GM23248 (cell line): Measurements from ENCODE around the gene PSMB11. TPM values are rescaled to one million over a fixed set of nuclear protein-coding genes. Genes with fewer than 3 reads are reported as not detected.

ENCODE experiments used
- DNase-seq: peaks from one replicate; pipeline ENCODE4 v3.0.0-alpha.2; 2015
- H2AFZ ChIP-seq: fragments of 200-600 bp; sonication (generic); 2 replicates; pipeline ENCODE4 v1.6.1; 2016; ENCODE audit warnings: antibody characterized with exemption
- H3F3A ChIP-seq: fragments of 200-600 bp; sonication (generic); 2 replicates; pipeline ENCODE4 v1.6.1; 2016; ENCODE audit warnings: mild to moderate bottlenecking, antibody characterized with exemption, mixed run types; ENCODE audit not compliant: insufficient read depth
- H3K27ac ChIP-seq: fragments of 200-600 bp; sonication (generic); 2 replicates; pipeline ENCODE4 v1.5.1; 2016; ENCODE audit warnings: mild to moderate bottlenecking
- H3K27me3 ChIP-seq: fragments of 200-600 bp; sonication (generic); replicated peaks from 2 replicates; pipeline ENCODE4 v1.6.1; 2016; ENCODE audit warnings: mild to moderate bottlenecking; ENCODE audit not compliant: insufficient read depth
- H3K36me3 ChIP-seq: fragments of 200-600 bp; sonication (generic); 2 replicates; pipeline ENCODE4 v1.6.1; 2016; ENCODE audit warnings: low read depth, mild to moderate bottlenecking
- H3K4me1 ChIP-seq: fragments of 200-600 bp; sonication (generic); 2 replicates; pipeline ENCODE4 v1.6.1; 2016; ENCODE audit warnings: mild to moderate bottlenecking; ENCODE audit not compliant: insufficient read depth
- H3K4me2 ChIP-seq: fragments of 200-600 bp; sonication (generic); one replicate; pipeline ENCODE4 v1.6.1; 2016; ENCODE audit warnings: mild to moderate bottlenecking; ENCODE audit not compliant: unreplicated experiment
- H3K4me3 ChIP-seq: fragments of 200-600 bp; sonication (generic); 2 replicates; pipeline ENCODE4 v1.5.1; 2016; ENCODE audit warnings: mild to moderate bottlenecking
- H3K79me2 ChIP-seq: fragments of 200-600 bp; sonication (generic); 2 replicates; pipeline ENCODE4 v1.6.1; 2016; ENCODE audit warnings: mild to moderate bottlenecking; ENCODE audit not compliant: insufficient read depth
- H3K9ac ChIP-seq: fragments of 200-600 bp; sonication (generic); 2 replicates; pipeline ENCODE4 v1.6.1; 2016; ENCODE audit warnings: mild to moderate bottlenecking
- H3K9me2 ChIP-seq: fragments of 200-600 bp; sonication (generic); 2 replicates; pipeline ENCODE4 v1.6.1; 2016; ENCODE audit warnings: mixed run types, mild to moderate bottlenecking, moderate library complexity; ENCODE audit not compliant: insufficient read depth
- H3K9me3 ChIP-seq: fragments of 200-600 bp; sonication (generic); one replicate; pipeline ENCODE4 v1.6.1; 2017; ENCODE audit warnings: low read depth
- H4K20me1 ChIP-seq: fragments of 200-600 bp; sonication (generic); 2 replicates; pipeline ENCODE4 v1.6.0; 2016; ENCODE audit not compliant: insufficient read depth
- EZH2 ChIP-seq: fragments of 200-600 bp; sonication (generic); IDR thresholded peaks from 2 replicates; pipeline ENCODE4 v1.6.1; 2018; ENCODE audit warnings: antibody characterized with exemption, mild to moderate bottlenecking; ENCODE audit not compliant: insufficient read depth, poor library complexity, severe bottlenecking
- EZH2phosphoT487 ChIP-seq: fragments of 200-600 bp; sonication (generic); IDR thresholded peaks from 2 replicates; pipeline ENCODE4 v1.6.1; 2018; ENCODE audit warnings: antibody characterized with exemption, moderate library complexity, mild to moderate bottlenecking, low read depth; ENCODE audit not compliant: insufficient read depth
- WGBS, 2 experiments: methylation state at CpG; one replicate each; pipeline ENCODE4 v1.1.6; 2015 to 2017; ENCODE audit warnings: low lambda C conversion rate in 2 of 2, low coverage in 1 of 2; ENCODE audit errors: missing lambda C conversion rate in 2 of 2; 5-methylcytosine and 5-hydroxymethylcytosine counted together
- in situ Hi-C: fragments of 300-500 bp; cut with MboI; formaldehyde crosslinking; loops from 2 replicates; pipeline ENCODE4 v1.15.0; 2020
- polyA plus RNA-seq: library from polyadenylated mRNA; unstranded; fragments of >200 nt; fragmentation: Nextera tagmentation; extraction: Ambion mirVana; gene quantifications from 2 replicates; pipeline ENCODE4 v1.2.1, GENCODE V29; 2016
- total RNA-seq: library from RNA; depleted of rRNA; stranded (reverse); fragments of >200 nt; shearing (Covaris generic); gene quantifications from 2 replicates; pipeline ENCODE4 v1.2.3, GENCODE V29; 2014

Gene PSMB11
- total and polyA plus RNA-seq, 2 experiments from 2014 or later: not detected

DNA sequence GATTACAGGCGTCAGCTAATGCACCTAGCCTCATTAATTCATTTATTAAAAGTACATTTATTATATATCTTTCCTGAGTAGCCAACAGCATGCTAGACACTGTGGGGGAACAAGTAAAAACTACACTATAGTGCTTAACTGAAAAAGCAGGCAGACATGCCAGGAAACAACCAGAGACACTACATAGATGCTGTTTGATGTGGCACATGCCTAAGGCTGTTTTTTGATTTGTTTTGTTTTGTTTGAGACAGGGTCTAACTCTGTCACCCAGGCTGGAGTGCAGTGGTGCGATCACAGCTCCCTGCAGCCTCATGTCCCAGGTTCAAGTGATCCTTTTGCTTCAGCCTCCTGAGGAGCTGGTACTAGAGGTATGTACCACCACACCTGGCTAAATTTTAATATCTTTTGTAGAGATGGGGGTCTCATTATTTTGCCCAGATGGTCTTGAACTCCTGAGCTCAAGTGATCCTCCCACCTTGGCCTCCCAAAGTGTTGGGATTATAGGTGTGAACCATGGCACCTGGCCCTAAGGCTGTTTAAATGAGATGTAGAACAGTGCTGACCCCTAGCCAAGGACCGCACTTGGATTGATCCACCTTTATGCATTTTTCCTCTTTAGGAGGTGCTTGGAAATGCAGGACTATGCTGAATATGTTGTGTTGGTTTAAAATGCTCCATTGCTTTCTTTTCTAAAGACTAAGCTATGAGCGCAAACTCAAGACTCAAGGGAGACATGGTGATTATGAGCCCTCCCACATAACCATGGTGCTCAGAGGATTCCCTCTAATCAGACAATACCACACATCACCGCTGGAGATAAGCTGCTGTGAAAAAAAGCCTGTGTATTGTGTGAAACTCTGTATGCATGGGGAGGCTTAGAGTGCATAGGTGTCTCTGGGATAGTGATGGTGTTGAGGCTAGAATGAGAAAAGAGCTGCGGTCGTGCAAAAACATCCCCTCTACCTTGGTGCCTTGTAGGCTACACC is 21.6 kb upstream of the PSMB11 start:
- Histone ChIP-seq H3K4me3 (no peak overlapping the region), H2AFZ (no peak overlapping the region), H3K4me2 (no peak overlapping the region), H3K36me3 (peaks cover 3% of the 10 kb centered on the region; the same call in 1 of the 2 replicates), H3K9ac (no peak overlapping the region), H3F3A (peaks cover 31% of the 10 kb centered on the region), H3K79me2 (no peaks in the 10 kb centered on the region), H4K20me1 (no peaks in the 10 kb centered on the region), H3K9me3 (no peaks in the 10 kb centered on the region), H3K4me1 (no peaks in the 10 kb centered on the region), H3K27me3 (no peaks in the 10 kb centered on the region), H3K9me2 (no peaks in the 10 kb centered on the region), H3K27ac (no peak overlapping the region)
- 95 to 99% methylated on average over 7 of the region's 7 CpGs for WGBS, 2 experiments
- in situ Hi-C loops: no loop called here
- no peak for TF ChIP-seq EZH2phosphoT487
- no peak for TF ChIP-seq EZH2
- DNase-seq: no peak

DNA sequence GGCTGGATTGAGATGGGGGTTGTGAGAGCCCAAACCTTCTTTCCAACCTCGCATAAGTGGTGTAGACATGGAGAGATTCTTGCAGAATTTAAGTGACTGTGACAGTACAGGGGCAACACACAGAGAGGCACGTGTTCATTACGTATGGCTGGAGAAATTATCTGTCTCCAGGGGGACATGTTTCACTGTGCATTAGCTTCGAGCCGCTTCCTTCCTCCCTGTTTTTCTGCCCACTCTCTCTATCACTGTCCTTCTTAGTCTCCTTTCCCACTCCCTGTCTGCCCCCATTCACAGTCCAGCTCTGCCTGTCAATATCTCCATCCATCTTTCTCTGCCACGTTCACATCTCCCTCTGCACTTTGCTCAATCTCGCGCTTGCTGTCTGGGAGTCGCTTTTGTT is 20.6 kb upstream of the PSMB11 start:
- Histone ChIP-seq H3K9me3 (no peaks in the 10 kb centered on the region), H3K4me1 (no peaks in the 10 kb centered on the region), H4K20me1 (no peaks in the 10 kb centered on the region), H3F3A (peaks cover 38% of the 10 kb centered on the region), H3K27me3 (no peaks in the 10 kb centered on the region), H3K4me2 (no peak overlapping the region), H2AFZ (no peak overlapping the region), H3K4me3 (no peak overlapping the region), H3K27ac (no peak overlapping the region), H3K79me2 (no peaks in the 10 kb centered on the region), H3K9ac (no peak overlapping the region), H3K9me2 (no peaks in the 10 kb centered on the region), H3K36me3 (peaks cover 13% of the 10 kb centered on the region; the same call in 1 of the 2 replicates)
- no peak for DNase-seq
- in situ Hi-C loops: no loop called here
- 57 to 64% methylated on average over 8 to 9 of the region's 9 CpGs for WGBS, 2 experiments
- TF ChIP-seq EZH2phosphoT487 (no peak), EZH2 (no peak)

DNA sequence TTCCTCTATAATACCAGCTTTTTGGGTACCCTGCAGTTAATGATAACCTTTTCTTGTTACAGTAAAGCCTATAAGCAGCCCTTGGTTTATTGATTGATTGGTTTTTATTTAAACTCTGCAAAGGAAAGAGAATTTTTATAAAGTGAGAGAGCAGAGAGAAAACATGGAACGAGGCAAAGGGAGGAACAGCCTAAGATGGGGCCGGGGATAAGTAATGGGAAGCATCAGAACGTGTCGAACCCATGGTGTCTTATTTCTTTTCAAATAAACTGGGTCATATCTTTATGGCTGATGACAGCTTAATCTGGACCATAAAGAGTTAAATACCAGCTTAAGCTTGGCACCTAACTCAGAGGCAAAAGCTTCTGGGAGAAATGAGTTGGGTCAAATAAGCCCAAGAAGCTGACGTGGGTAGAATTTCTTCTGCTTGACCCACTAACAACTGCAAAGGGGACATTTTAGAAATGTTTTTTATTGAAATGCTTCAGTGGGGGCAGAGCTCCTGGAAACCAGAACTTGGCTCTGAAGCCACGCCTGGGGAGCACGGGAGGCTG is 20.0 kb upstream of the PSMB11 start:
- Histone ChIP-seq H3K9me3 (no peaks in the 10 kb centered on the region), H4K20me1 (no peaks in the 10 kb centered on the region), H3K36me3 (peaks cover 13% of the 10 kb centered on the region; the same call in 1 of the 2 replicates), H3K4me1 (no peaks in the 10 kb centered on the region), H2AFZ (no peak overlapping the region), H3K9me2 (no peaks in the 10 kb centered on the region), H3K4me3 (no peak overlapping the region), H3K27ac (no peak overlapping the region), H3K79me2 (no peaks in the 10 kb centered on the region), H3K27me3 (no peaks in the 10 kb centered on the region), H3F3A (peaks cover 38% of the 10 kb centered on the region), H3K4me2 (no peak overlapping the region), H3K9ac (no peak overlapping the region)
- in situ Hi-C loops: no loop called here
- TF ChIP-seq EZH2phosphoT487 (no peak), EZH2 (no peak)
- WGBS, 2 experiments: 41 to 42% methylated on average over 7 of the region's 7 CpGs
- DNase-seq: no peak

DNA sequence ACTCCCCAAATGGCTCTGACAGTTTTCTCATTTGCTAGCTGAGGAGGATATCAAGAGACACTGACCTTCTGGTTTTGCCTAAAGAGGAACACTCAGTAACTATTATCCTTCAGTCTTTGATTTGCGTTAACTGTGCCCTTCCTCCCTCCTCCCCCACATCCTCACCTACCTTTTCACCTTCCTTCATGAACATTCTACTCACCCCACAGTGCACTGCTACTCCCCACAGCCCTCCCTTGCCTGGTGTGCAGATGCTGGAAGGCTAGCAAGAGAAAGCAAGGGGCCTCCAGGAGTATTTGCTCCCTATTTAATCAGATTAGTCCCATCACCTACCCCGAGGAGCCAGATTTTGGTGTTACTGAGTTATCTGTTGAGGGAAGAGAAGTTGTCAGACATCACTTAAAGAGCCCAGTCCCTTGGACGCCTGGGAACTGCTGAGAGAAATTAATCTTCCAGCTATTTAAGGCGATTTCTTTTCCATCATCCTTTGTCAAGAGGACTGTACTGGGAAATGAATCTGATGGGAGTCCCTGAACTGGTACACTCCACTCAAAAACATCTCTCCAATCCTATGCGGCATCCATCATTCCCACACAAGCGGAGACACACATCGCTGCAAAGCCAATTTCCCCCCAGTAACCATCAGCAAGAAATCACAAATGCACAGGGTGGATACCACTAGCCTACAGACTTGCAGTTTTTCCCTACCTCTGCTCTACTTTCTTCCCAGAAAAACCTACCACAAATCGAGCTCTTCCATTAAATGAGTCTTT is 18.8 kb upstream of the PSMB11 start:
- no peak for TF ChIP-seq EZH2
- no peak for TF ChIP-seq EZH2phosphoT487
- no peak for DNase-seq
- Histone ChIP-seq H3K9me2 (no peaks in the 10 kb centered on the region), H3K4me1 (no peaks in the 10 kb centered on the region), H3F3A (peaks cover 38% of the 10 kb centered on the region), H3K27me3 (no peaks in the 10 kb centered on the region), H3K27ac (no peak overlapping the region), H4K20me1 (no peaks in the 10 kb centered on the region), H3K4me3 (no peak overlapping the region), H3K36me3 (peaks cover 13% of the 10 kb centered on the region), H3K9ac (no peak overlapping the region), H3K4me2 (no peak overlapping the region), H2AFZ (no peak overlapping the region), H3K9me3 (no peaks in the 10 kb centered on the region), H3K79me2 (0 out of 2 replicates have a peak, but pooled peaks cover 2% of the 10 kb centered on the region)
- in situ Hi-C loops: no loop called here
- WGBS, 2 experiments: 74 to 75% methylated on average over 8 of the region's 8 CpGs
